Activated CD4-positive, alpha-beta memory T cell treated with anti-CD3 and anti-CD28 coated beads, Interleukin-2, amount 10 ng/mL, durations not matched to agents 7 days and 5 days (primary cell): ENCODE data around the gene ILDR2. TPM values are rescaled to one million over a fixed set of nuclear protein-coding genes. Genes with fewer than 3 reads are reported as not detected.

Source experiments
- CTCF ChIA-PET: fragments of 350-600 bp; sonication (Branson Sonifier 250); formaldehyde crosslinking; loops from one replicate; lab custom pipeline; 2021; ENCODE audit warnings: antibody characterized with exemption, inconsistent platforms; lab: Charles Lee
- POLR2A ChIA-PET: fragments of 350-600 bp; sonication (Branson Sonifier 250); formaldehyde crosslinking; loops from one replicate; lab custom pipeline; 2021; ENCODE audit warnings: antibody characterized with exemption; lab: Charles Lee
- DNase-seq: peaks from one replicate; pipeline ENCODE4 v3.0.0-alpha.2; 2020
- H3K27ac Mint-ChIP-seq: one replicate; pipeline ENCODE4 v1.8.0; 2021; ENCODE audit warnings: mild to moderate bottlenecking, mixed read lengths
- H3K27me3 Mint-ChIP-seq: one replicate; pipeline ENCODE4 v1.8.0; 2021; ENCODE audit warnings: mixed read lengths
- H3K36me3 Mint-ChIP-seq: one replicate; pipeline ENCODE4 v1.8.0; 2021; ENCODE audit warnings: low read depth, mixed read lengths
- H3K4me1 Mint-ChIP-seq: one replicate; pipeline ENCODE4 v1.8.0; 2021; ENCODE audit warnings: mixed read lengths
- H3K4me3 Mint-ChIP-seq: one replicate; pipeline ENCODE4 v1.8.0; 2021; ENCODE audit warnings: mild to moderate bottlenecking, mixed read lengths
- H3K9me3 Mint-ChIP-seq: one replicate; pipeline ENCODE4 v1.8.0; 2021; ENCODE audit warnings: mixed read lengths
- total RNA-seq, 2 experiments: library from RNA; stranded (reverse); gene quantifications; one replicate each; pipeline ENCODE4 v1.2.3, GENCODE V29; 2021

Gene ILDR2
- total RNA-seq, 2 experiments from 2014 or later, result 9.3 to 9.8 TPM

- no peaks in the 10 kb centered on the region for H3K9me3 Mint-ChIP-seq
- H3K27me3 Mint-ChIP-seq, result peaks cover 6% of the 10 kb centered on the region
- ChIA-PET CTCF (interaction anchor here (0.6 to 19.8 kb wide), 32 partner anchors 8 to 645 kb away, joined by 3 to 722 read pairs (median 4); partner anchors contain the start of genes CREG1, ILDR2, POGK and POU2F1), POLR2A (interaction anchor here (0.8 to 3.4 kb wide), 8 partner anchors 28 to 608 kb away, joined by 3 to 47 read pairs (median 3); partner anchors contain the start of genes CD247, ILDR2, POGK and POU2F1)
- H3K4me1 Mint-ChIP-seq, result peaks cover 41% of the 10 kb centered on the region
- H3K27ac Mint-ChIP-seq, result no peak overlapping the region
- H3K36me3 Mint-ChIP-seq, result peaks cover 8% of the 10 kb centered on the region
- peak; percentile 83 for DNase-seq
- H3K4me3 Mint-ChIP-seq, result no peak overlapping the region
Observed at GRCh38 chr1:166910396-166910994, 64.8 kb downstream of the ILDR2 start.

- H3K9me3 Mint-ChIP-seq, result no peaks in the 10 kb centered on the region
- no peak for DNase-seq
- no peak overlapping the region for H3K4me3 Mint-ChIP-seq
- H3K27me3 Mint-ChIP-seq, result peaks cover 11% of the 10 kb centered on the region
- H3K36me3 Mint-ChIP-seq, result peaks cover 8% of the 10 kb centered on the region
- peaks cover 52% of the 10 kb centered on the region for H3K4me1 Mint-ChIP-seq
- CTCF ChIA-PET, result interaction anchor here (0.6 to 19.8 kb wide), 16 partner anchors 8 to 311 kb away, joined by 3 to 722 read pairs (median 5); partner anchors contain the start of genes ILDR2 and POU2F1
- H3K27ac Mint-ChIP-seq, result no peak overlapping the region
- POLR2A ChIA-PET, result interaction anchor here (1.0 to 3.4 kb wide), 3 partner anchors 33 to 311 kb away, joined by 5 to 47 read pairs (median 5); partner anchors contain the start of genes POU2F1 and TADA1
Observed at GRCh38 chr1:166908942-166909341, 66.4 kb downstream of the ILDR2 start.

GRCh38 chr1:166907763-166908162 is 67.6 kb downstream of the ILDR2 start:
- POLR2A ChIA-PET, result interaction anchor here (1.0 to 3.4 kb wide), 2 partner anchors 136 to 151 kb away, joined by 3 to 47 read pairs; no protein-coding TSS in a partner anchor
- no peak overlapping the region for H3K4me3 Mint-ChIP-seq
- H3K27ac Mint-ChIP-seq, result no peak overlapping the region
- H3K36me3 Mint-ChIP-seq, result peaks cover 10% of the 10 kb centered on the region
- H3K4me1 Mint-ChIP-seq, result peaks cover 58% of the 10 kb centered on the region
- H3K9me3 Mint-ChIP-seq, result no peaks in the 10 kb centered on the region
- peaks cover 12% of the 10 kb centered on the region for H3K27me3 Mint-ChIP-seq
- DNase-seq, result no peak
- CTCF ChIA-PET, result interaction anchor here (3.3 to 19.8 kb wide), 2 partner anchors 151 to 312 kb away, joined by 20 to 722 read pairs; partner anchors contain the start of gene POU2F1

GRCh38 chr1:166907051-166907450 is 68.3 kb downstream of the ILDR2 start:
- ChIA-PET CTCF (interaction anchor here (1.0 to 19.8 kb wide), 5 partner anchors 23 to 642 kb away, joined by 4 to 722 read pairs (median 20); partner anchors contain the start of gene TADA1), POLR2A (interaction anchor here (1.2 to 2.7 kb wide), 4 partner anchors 31 to 313 kb away, joined by 4 to 23 read pairs (median 10); partner anchors contain the start of genes POU2F1 and TADA1)
- H3K4me3 Mint-ChIP-seq, result no peak overlapping the region
- no peak for DNase-seq
- H3K27me3 Mint-ChIP-seq, result peaks cover 10% of the 10 kb centered on the region
- H3K4me1 Mint-ChIP-seq, result peaks cover 65% of the 10 kb centered on the region
- H3K36me3 Mint-ChIP-seq, result peaks cover 10% of the 10 kb centered on the region
- H3K9me3 Mint-ChIP-seq, result no peaks in the 10 kb centered on the region
- peak overlapping the region; percentile 90 for H3K27ac Mint-ChIP-seq

- DNase-seq, result no peak
- H3K27me3 Mint-ChIP-seq, result peaks cover 10% of the 10 kb centered on the region
- H3K4me3 Mint-ChIP-seq, result no peak overlapping the region
- peaks cover 10% of the 10 kb centered on the region for H3K36me3 Mint-ChIP-seq
- ChIA-PET CTCF (interaction anchor here (1.0 to 19.8 kb wide), 10 partner anchors 22 to 647 kb away, joined by 3 to 722 read pairs (median 4); partner anchors contain the start of genes CREG1, POU2F1 and TADA1), POLR2A (interaction anchor here (1.2 to 2.7 kb wide), 6 partner anchors 22 to 313 kb away, joined by 4 to 23 read pairs (median 7); partner anchors contain the start of genes POGK, POU2F1 and TADA1)
- H3K27ac Mint-ChIP-seq, result peak overlapping the region; percentile 90
- no peaks in the 10 kb centered on the region for H3K9me3 Mint-ChIP-seq
- H3K4me1 Mint-ChIP-seq, result peaks cover 66% of the 10 kb centered on the region
Observed at GRCh38 chr1:166906647-166907046, 68.7 kb downstream of the ILDR2 start.

- POLR2A ChIA-PET, result interaction anchor here (0.7 to 2.7 kb wide), 12 partner anchors 13 to 314 kb away, joined by 3 to 23 read pairs (median 5); partner anchors contain the start of genes POGK, POU2F1 and TADA1
- H3K4me1 Mint-ChIP-seq, result peaks cover 62% of the 10 kb centered on the region
- H3K27ac Mint-ChIP-seq, result peak overlapping the region; percentile 90
- CTCF ChIA-PET, result interaction anchor here (0.6 to 19.8 kb wide), 15 partner anchors 13 to 648 kb away, joined by 3 to 722 read pairs (median 4); partner anchors contain the start of genes CD247, CREG1, POU2F1 and TADA1
- H3K36me3 Mint-ChIP-seq, result peaks cover 10% of the 10 kb centered on the region
- H3K9me3 Mint-ChIP-seq, result no peaks in the 10 kb centered on the region
- peak overlapping the region; percentile 9 for H3K4me3 Mint-ChIP-seq
- peak; percentile 59 for DNase-seq
- H3K27me3 Mint-ChIP-seq, result peaks cover 10% of the 10 kb centered on the region
Observed at GRCh38 chr1:166905900-166906299, 69.4 kb downstream of the ILDR2 start.

- CTCF ChIA-PET, result interaction anchor here (1.3 to 19.8 kb wide), 8 partner anchors 21 to 315 kb away, joined by 3 to 722 read pairs (median 6); partner anchors contain the start of genes POU2F1 and TADA1
- Mint-ChIP-seq H3K27me3 (peaks cover 13% of the 10 kb centered on the region), H3K36me3 (peaks cover 10% of the 10 kb centered on the region), H3K27ac (peak overlapping the region; percentile 90), H3K4me1 (peaks cover 56% of the 10 kb centered on the region), H3K4me3 (no peak overlapping the region), H3K9me3 (no peaks in the 10 kb centered on the region)
- no peak for DNase-seq
- POLR2A ChIA-PET, result interaction anchor here (0.7 to 2.7 kb wide), 9 partner anchors 12 to 315 kb away, joined by 3 to 23 read pairs (median 7); partner anchors contain the start of genes POU2F1 and TADA1
Observed at GRCh38 chr1:166905136-166905535, 70.2 kb downstream of the ILDR2 start.

- Mint-ChIP-seq H3K36me3 (peaks cover 10% of the 10 kb centered on the region), H3K27ac (no peak overlapping the region), H3K9me3 (peaks cover 4% of the 10 kb centered on the region), H3K4me3 (no peak overlapping the region), H3K27me3 (peaks cover 23% of the 10 kb centered on the region), H3K4me1 (peaks cover 52% of the 10 kb centered on the region)
- POLR2A ChIA-PET, result no interaction called here
- DNase-seq, result no peak
- CTCF ChIA-PET, result interaction anchor here (19.8 kb wide), 1 partner anchor 155 kb away, joined by 722 read pairs; no protein-coding TSS in a partner anchor
Observed at GRCh38 chr1:166903232-166903631, 72.1 kb downstream of the ILDR2 start.

- Mint-ChIP-seq H3K27ac (no peak overlapping the region), H3K4me3 (no peak overlapping the region), H3K4me1 (peaks cover 43% of the 10 kb centered on the region), H3K36me3 (peaks cover 6% of the 10 kb centered on the region), H3K9me3 (peaks cover 9% of the 10 kb centered on the region), H3K27me3 (peaks cover 22% of the 10 kb centered on the region)
- DNase-seq, result no peak
- ChIA-PET CTCF (interaction anchor here (1.0 to 19.8 kb wide), 4 partner anchors 8 to 545 kb away, joined by 3 to 722 read pairs (median 4); no protein-coding TSS in a partner anchor), POLR2A (no interaction called here)
Observed at GRCh38 chr1:166902279-166902678, 73.1 kb downstream of the ILDR2 start.

GRCh38 chr1:166900987-166901386 is 74.4 kb downstream of the ILDR2 start:
- CTCF ChIA-PET, result interaction anchor here (1.1 to 19.8 kb wide), 2 partner anchors 9 to 157 kb away, joined by 4 to 722 read pairs; no protein-coding TSS in a partner anchor
- no peak for DNase-seq
- Mint-ChIP-seq H3K36me3 (peaks cover 8% of the 10 kb centered on the region), H3K27ac (no peak overlapping the region), H3K4me3 (no peak overlapping the region), H3K9me3 (peaks cover 16% of the 10 kb centered on the region), H3K4me1 (peaks cover 30% of the 10 kb centered on the region), H3K27me3 (peaks cover 28% of the 10 kb centered on the region)
- POLR2A ChIA-PET, result no interaction called here

GRCh38 chr1:166899769-166900168 is 75.6 kb downstream of the ILDR2 start:
- H3K9me3 Mint-ChIP-seq, result peaks cover 16% of the 10 kb centered on the region
- peaks cover 8% of the 10 kb centered on the region for H3K36me3 Mint-ChIP-seq
- H3K27me3 Mint-ChIP-seq, result peaks cover 38% of the 10 kb centered on the region
- DNase-seq, result no peak
- POLR2A ChIA-PET, result interaction anchor here (0.7 kb wide), 1 partner anchor 45 kb away, joined by 3 read pairs; no protein-coding TSS in a partner anchor
- peaks cover 20% of the 10 kb centered on the region for H3K4me1 Mint-ChIP-seq
- H3K27ac Mint-ChIP-seq, result no peak overlapping the region
- CTCF ChIA-PET, result interaction anchor here (0.5 to 1.0 kb wide), 3 partner anchors 158 to 657 kb away, joined by 3 to 4 read pairs (median 3); no protein-coding TSS in a partner anchor
- no peak overlapping the region for H3K4me3 Mint-ChIP-seq

- peaks cover 54% of the 10 kb centered on the region for H3K27me3 Mint-ChIP-seq
- ChIA-PET CTCF (interaction anchor here (1.4 kb wide), 1 partner anchor 15 kb away, joined by 3 read pairs; no protein-coding TSS in a partner anchor), POLR2A (no interaction called here)
- H3K4me3 Mint-ChIP-seq, result no peak overlapping the region
- DNase-seq, result no peak
- no peak overlapping the region for H3K27ac Mint-ChIP-seq
- H3K9me3 Mint-ChIP-seq, result peaks cover 16% of the 10 kb centered on the region
- peaks cover 8% of the 10 kb centered on the region for H3K36me3 Mint-ChIP-seq
- H3K4me1 Mint-ChIP-seq, result no peaks in the 10 kb centered on the region
Observed at GRCh38 chr1:166895766-166896165, 79.6 kb downstream of the ILDR2 start.
